ENCODE data around the gene OR7G2. TPM values are rescaled to one million over a fixed set of nuclear protein-coding genes. Genes with fewer than 3 reads are reported as not detected.

OR7G2 gene
- total and polyA plus RNA-seq, 2 donors (not counting 3 experiments of a cell fraction or from before 2014, with no cell fraction given): not detected

GRCh38 chr19:9148697-9149096 is 41.4 kb upstream of the OR7G2 start:
- no peak overlapping the region for H3K9ac ChIP-seq (replicated peaks; ENCODE audit: extremely low read depth, insufficient read depth, low read length)
- peak; percentile 38 for FAIRE-seq
- POLR2A ChIA-PET: no interaction called here
- dilution Hi-C loops (cut with MboI; ENCODE audit: extremely low pct_ligation_motif_present, low sequenced_read_pairs) (no loop called here), intact Hi-C loops (cut with micrococcal nuclease) (no loop called here)
- no peak overlapping the region for H3K4me2 ChIP-seq (ENCODE audit: insufficient read depth, low read length)
- TF ChIP-seq GATA2 (IDR thresholded peaks at IDR 0.05; ENCODE audit: insufficient read depth, insufficient read length, low read depth, low read length) (no peak), JUN (IDR thresholded peaks at IDR 0.05; ENCODE audit: borderline replicate concordance, insufficient read depth, insufficient read length, low read depth) (no peak), FOS (IDR thresholded peaks at IDR 0.05; ENCODE audit: borderline replicate concordance, insufficient read depth, low read length) (no peak), MYC (IDR thresholded peaks at IDR 0.05; ENCODE audit: low read depth, low read length) (no peak), EZH2 (IDR thresholded peaks at IDR 0.05; ENCODE audit: borderline replicate concordance, low read depth, low read length, severe bottlenecking) (no peak), POLR2A (IDR thresholded peaks at IDR 0.05; ENCODE audit: low read depth, low read length) (no peak), POLR2AphosphoS5 (IDR thresholded peaks at IDR 0.05; ENCODE audit: insufficient read depth, low read depth, low read length) (no peak)
- TF ChIP-seq, protein P1, sequence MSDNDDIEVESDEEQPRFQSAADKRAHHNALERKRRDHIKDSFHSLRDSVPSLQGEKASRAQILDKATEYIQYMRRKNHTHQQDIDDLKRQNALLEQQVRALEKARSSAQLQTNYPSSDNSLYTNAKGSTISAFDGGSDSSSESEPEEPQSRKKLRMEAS (IDR thresholded peaks at IDR 0.05; ENCODE audit: insufficient read depth, insufficient read length): no peak
- TF ChIP-seq, protein P2, sequence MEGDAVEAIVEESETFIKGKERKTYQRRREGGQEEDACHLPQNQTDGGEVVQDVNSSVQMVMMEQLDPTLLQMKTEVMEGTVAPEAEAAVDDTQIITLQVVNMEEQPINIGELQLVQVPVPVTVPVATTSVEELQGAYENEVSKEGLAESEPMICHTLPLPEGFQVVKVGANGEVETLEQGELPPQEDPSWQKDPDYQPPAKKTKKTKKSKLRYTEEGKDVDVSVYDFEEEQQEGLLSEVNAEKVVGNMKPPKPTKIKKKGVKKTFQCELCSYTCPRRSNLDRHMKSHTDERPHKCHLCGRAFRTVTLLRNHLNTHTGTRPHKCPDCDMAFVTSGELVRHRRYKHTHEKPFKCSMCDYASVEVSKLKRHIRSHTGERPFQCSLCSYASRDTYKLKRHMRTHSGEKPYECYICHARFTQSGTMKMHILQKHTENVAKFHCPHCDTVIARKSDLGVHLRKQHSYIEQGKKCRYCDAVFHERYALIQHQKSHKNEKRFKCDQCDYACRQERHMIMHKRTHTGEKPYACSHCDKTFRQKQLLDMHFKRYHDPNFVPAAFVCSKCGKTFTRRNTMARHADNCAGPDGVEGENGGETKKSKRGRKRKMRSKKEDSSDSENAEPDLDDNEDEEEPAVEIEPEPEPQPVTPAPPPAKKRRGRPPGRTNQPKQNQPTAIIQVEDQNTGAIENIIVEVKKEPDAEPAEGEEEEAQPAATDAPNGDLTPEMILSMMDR (IDR thresholded peaks at IDR 0.05; ENCODE audit: extremely low read depth in 1 of 2, insufficient read depth in 1 of 2, low read depth in 1 of 2, low read length in 2 of 2): no peak
- no peaks in the 10 kb centered on the region for H3K4me1 ChIP-seq (ENCODE audit: control insufficient read depth, extremely low read depth, insufficient read depth, low read length)
- no peak overlapping the region for H3K27ac ChIP-seq (ENCODE audit: insufficient read depth, low read depth, low read length)
- no peaks in the 10 kb centered on the region for H3K27me3 ChIP-seq (ENCODE audit: control insufficient read depth in 2 of 2, insufficient read depth in 2 of 2, low read length in 2 of 2)
- CTCF ChIA-PET: no interaction called here
- DNase-seq (ENCODE audit: low read depth, low spot score): no peak
- no peaks in the 10 kb centered on the region for H4K20me1 ChIP-seq (replicated peaks; ENCODE audit: control insufficient read depth, extremely low read depth, insufficient read depth, low read length)
- BruUV-seq (replicated peaks): no TSS peak
- H2AFZ ChIP-seq (ENCODE audit: low read depth, low read length): no peak overlapping the region
- no peak overlapping the region for H3K4me3 ChIP-seq (replicated peaks in 1 of 3; ENCODE audit: insufficient read depth in 1 of 3, low read depth in 1 of 3, low read length in 3 of 3)
- no peaks in the 10 kb centered on the region for H3K9me1 ChIP-seq (replicated peaks; ENCODE audit: control insufficient read depth, extremely low read depth, insufficient read depth, low read length)
- H3K79me2 ChIP-seq (ENCODE audit: control insufficient read depth, insufficient read depth, low read length): peaks cover 92% of the 10 kb centered on the region
- peaks cover 6 to 10% of the 10 kb centered on the region in 2 experiments for H3K36me3 ChIP-seq (ENCODE audit: control insufficient read depth in 2 of 2, extremely low read depth in 1 of 2, insufficient read depth in 2 of 2, low read length in 2 of 2)
- peaks cover 7% of the 10 kb centered on the region for H3K9me3 ChIP-seq (replicated peaks; ENCODE audit: control insufficient read depth, insufficient read depth, low read length)
